Inflammatory macrophage treated with lipopolysaccharide for 1 hour (primary cell): ENCODE results near the gene TBC1D17.
A peak's percentile ranks its signal among the peaks of the same experiment; 100 is the strongest.

Source experiments
- DNase-seq, 2 donors: peaks; one replicate each; pipeline ENCODE4 v3.0.0-alpha.2; 2020 to 2022

Gene TBC1D17

GRCh38 chr19:49862391-49863253 lies 14.9 kb upstream of the TBC1D17 start:
- no peak for DNase-seq

- DNase-seq = no peak
Measured at GRCh38 chr19:49863254-49863934, 14.1 kb upstream of the TBC1D17 start.

GRCh38 chr19:49863935-49864320 lies 13.6 kb upstream of the TBC1D17 start:
- DNase-seq = no peak

- no peak for DNase-seq
Measured at GRCh38 chr19:49864890-49865289, 12.6 kb upstream of the TBC1D17 start.

- peak; percentile 81 to 95 for DNase-seq
Measured at GRCh38 chr19:49866933-49867782, 10.3 kb upstream of the TBC1D17 start, which contains the start of gene PNKP. PNKP (minus strand) TSS chr19:49867576; CDS start chr19:49867204, 372 bp downstream.

- DNase-seq = no peak
Measured at GRCh38 chr19:49869009-49869483, 8.5 kb upstream of the TBC1D17 start.

GRCh38 chr19:49869484-49870308 lies 7.8 kb upstream of the TBC1D17 start:
- DNase-seq = peak; percentile 99 to 100

GRCh38 chr19:49870309-49870901 lies 7.1 kb upstream of the TBC1D17 start:
- no peak for DNase-seq

GRCh38 chr19:49871349-49871985 lies 6.0 kb upstream of the TBC1D17 start:
- no peak for DNase-seq

GRCh38 chr19:49872245-49873128 lies 5.0 kb upstream of the TBC1D17 start:
- DNase-seq = no peak

GRCh38 chr19:49873129-49873521 lies 4.4 kb upstream of the TBC1D17 start:
- no peak for DNase-seq

GRCh38 chr19:49873834-49874233 lies 3.7 kb upstream of the TBC1D17 start:
- DNase-seq = no peak

GRCh38 chr19:49874503-49875157 lies 2.9 kb upstream of the TBC1D17 start:
- DNase-seq = no peak

- DNase-seq = no peak
Measured at GRCh38 chr19:49875177-49875576, 2.3 kb upstream of the TBC1D17 start.

GRCh38 chr19:49875857-49876421 lies 1.6 kb upstream of the TBC1D17 start:
- peak in 1 of 2 donors; percentile 36 for DNase-seq

GRCh38 chr19:49876422-49877019 lies 981 bp upstream of the TBC1D17 start:
- DNase-seq = peak; percentile 96 to 99

- DNase-seq = peak; percentile 95 to 97
Measured at GRCh38 chr19:49877879-49878743, 609 bp downstream of the TBC1D17 start.

- no peak for DNase-seq
Measured at GRCh38 chr19:49878744-49879070, 1.2 kb downstream of the TBC1D17 start.
